GM19240 (cell line): Measurements from ENCODE around the gene KRT81.
"Not testable (repeated sequence)": the region's sequence is repeated elsewhere in the genome, so short reads cannot be mapped to it uniquely, and the experiment has no call there.

Source experiments
- DNase-seq: peaks from one replicate; pipeline ENCODE4 v3.0.0; 2011; ENCODE audit warnings: low spot score; ENCODE audit not compliant: insufficient read length

KRT81 gene

GRCh38 chr12:52318241-52318990, 27.1 kb upstream of the KRT81 start:
- no peak for DNase-seq

DNA sequence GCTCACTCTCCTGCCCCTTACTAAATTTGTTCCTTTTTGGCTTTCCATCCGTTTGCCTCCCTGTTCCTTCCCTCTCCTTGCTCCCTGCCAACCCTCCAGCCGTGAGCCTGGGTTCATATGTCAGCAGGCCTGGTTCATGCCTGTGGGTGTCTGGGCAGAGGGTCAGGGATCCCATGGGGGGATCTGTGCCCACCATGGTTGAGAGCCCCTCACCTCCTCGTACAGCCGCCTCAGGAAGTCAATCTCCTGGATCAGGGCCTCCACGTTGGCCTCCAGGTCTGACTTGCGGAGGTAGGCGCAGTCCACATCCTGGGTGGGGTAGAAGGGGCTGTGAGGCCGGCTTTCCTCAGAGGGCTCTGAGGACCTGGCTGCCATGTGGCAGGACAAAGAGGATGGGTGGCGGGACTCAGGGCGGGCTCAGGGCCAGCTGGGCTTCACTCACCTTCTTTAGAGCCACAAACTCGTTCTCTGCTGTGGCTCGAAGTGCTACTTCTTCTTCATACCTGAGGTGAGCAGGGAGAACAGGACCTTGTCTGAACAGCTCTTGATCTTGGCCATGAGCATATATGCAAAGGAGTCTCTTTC, 26.2 kb upstream of the KRT81 start:
- no peak for DNase-seq

DNA sequence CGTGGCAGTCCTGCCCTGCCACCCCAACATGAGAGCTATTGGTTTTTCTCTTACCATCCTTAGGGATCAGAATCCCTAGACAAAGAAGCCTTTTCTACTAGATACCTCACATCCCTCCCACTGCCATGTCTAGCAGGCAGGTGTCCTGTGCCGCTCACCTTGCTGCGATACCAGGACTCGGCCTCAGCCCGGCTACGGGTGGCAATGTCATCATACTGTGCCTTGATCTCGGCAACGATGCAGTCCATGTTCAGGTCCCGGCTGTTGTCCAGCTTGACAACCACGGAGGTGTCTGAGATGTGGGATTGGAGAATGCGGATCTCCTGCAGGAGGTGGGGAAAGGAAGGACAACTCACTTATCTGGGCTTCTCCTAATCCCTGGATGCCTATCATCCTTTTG, 25.4 kb upstream of the KRT81 start:
- no peak for DNase-seq

DNA sequence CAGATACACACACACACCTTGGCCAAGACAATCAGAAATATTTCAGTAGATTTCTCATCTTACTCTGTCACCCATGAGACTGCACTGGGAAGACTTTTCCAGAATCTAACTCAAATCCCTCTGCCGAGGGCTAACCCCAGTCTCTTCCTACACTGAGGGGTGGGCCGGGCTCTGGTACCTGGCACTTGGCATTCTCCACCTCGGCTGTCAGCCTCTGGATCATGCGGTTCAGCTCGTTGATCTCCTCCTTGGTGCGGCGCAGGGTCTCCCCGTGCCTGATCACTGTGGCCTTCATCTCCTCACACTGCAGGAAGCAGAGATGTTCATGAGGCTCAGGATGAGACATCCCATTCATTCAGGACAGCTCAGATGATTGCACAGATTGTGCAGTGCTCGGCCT, 25.0 kb upstream of the KRT81 start:
- DNase-seq: no peak

- not testable (repeated sequence) for DNase-seq
Measured at GRCh38 chr12:52315721-52316120, 24.4 kb upstream of the KRT81 start.

- no peak for DNase-seq
Measured at GRCh38 chr12:52314511-52314910, 23.2 kb upstream of the KRT81 start.

DNA sequence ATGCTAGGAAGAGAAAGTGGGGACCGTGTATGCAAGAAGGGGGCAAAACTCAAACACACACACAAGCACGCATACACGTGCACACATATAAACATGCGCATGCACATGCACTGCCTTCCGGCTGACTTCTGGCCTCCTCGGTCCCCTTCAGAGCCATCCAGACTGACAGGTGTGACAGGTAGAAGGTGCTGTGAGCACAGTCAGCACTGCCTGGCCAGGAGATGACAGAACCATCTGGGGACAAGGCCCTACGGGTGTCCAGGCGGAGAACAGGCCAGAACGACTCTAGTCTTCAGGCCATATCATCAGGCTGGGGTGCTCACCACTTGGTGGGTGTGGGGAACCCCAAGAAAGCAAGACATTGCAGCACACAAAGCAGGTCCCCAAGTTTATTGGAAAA, 22.6 kb upstream of the KRT81 start:
- DNase-seq: no peak

GRCh38 chr12:52313461-52313860, 22.1 kb upstream of the KRT81 start:
- no peak for DNase-seq

GRCh38 chr12:52312086-52312485, 20.8 kb upstream of the KRT81 start:
- no peak for DNase-seq

DNA sequence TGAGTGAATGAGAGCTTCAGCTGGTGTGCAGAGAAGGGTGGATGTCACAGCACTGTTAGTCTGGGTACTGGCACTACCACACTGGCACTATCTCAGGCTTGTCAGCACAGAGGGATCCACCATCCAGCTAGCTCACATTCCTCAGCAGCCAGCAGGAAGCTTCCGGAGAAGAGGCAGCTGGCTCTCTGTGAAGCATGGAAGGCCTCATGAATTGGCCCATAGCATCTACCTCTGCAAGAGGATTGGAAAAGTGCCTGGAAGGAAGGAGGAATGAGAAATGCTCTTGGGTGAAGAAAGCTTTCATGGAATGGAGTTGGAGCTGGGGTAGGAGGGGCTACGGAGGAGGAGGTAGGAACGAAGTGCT, 19.9 kb upstream of the KRT81 start:
- no peak for DNase-seq

DNA sequence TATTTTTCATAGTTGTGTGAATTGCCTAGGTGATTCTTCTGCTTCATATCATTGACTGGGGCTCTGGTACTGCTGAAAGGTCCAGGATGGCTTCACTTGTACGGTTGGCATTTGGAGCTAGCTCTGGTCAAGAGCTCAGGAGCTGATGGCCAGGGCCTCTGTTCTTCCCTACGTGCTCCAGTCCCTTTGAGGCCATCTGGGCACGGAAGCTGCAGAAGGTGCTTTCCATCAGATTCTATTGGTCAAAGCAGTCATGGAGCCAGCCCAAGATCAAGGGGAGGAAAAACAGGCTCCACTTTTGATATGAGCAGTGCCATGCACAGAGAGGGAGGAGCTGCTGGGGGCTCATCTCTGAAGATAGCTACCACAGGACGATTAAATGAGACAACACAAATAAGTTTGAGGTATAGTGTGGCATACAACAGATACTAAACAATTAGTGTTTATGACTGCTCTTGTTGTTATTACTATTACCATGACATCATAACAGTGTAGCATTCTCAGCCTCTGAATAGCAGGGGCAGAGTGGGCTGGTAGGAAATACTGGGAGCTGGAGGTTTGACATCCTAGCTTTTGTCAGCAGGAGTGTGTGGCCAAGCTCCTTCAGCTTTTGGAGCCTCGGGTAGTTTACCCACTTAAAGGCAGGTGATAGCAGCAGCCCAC, 19.4 kb upstream of the KRT81 start:
- DNase-seq: no peak

DNA sequence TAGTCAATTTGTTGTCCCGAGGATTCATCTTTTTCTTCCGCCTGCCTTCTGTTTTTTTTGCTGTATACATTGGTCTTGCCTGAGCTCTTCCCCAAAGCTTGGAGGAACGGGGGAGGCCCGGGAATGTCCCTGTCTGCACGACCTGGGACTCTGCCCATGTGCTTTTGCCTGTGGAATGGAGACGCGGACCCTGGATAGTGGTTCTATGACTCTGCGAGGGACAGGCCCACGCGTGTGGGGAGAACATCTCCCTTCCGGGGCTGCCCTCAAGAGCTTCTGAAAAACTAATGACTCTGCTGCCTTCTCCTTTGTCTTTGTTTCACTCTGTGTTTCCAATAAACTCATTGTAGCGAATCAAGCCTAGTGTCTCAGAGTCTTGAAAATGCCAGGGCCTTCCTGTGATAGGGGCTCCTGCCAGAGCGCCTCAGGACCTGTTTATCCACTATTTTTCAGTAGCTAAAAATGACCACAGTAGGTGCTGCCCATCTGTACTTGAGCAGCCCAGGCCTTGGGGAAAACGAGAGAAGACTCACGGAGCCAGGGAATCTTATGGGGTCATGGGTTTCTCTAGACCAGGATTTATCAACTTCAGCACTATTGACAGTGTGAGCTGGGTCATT, 17.6 kb upstream of the KRT81 start:
- DNase-seq: no peak

DNA sequence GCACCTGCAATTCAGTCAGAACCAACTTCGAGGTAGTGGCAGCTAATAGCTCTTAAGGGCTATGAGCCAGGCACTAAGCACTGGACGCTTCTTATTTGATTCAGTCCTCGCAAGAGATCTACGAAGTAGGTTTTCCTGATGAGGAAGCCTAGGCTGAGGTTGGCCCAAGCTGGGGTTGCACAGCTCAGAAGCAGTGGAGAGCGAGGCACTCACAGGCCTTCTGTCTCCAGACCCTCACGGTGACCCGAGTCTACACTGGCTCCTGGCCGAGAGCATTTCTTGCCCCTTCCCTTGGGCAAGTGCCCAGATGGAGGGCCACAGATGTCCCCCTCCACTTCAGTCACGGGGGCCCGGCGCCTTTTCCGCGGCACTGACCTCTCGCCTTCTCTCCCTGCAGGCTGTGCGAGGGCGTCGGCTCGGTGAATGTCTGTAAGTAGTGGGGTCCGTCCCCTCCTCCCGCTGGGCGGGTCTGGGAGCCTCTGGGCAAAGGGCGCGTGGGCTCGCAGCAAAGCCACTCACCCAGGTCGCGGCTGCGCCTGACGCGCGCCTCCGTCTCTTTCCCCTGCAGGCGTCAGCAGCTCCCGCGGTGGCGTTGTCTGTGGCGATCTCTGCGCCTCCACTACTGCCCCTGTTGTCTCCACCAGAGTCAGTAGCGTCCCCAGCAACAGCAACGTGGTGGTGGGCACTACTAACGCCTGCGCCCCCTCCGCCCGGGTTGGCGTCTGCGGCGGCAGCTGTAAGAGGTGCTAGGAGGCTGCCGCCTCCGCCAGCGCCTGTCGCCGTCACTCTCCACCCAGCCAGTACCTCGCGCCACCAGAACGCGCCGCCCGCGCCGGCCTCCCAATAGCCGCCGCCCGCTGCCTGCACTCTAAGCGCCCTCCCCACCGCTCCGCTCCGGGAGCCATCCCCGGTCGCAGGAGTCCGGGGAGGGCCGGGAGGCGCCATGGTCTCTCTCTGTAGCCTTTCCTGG, 16.8 kb upstream of the KRT81 start:
- DNase-seq: no peak

DNA sequence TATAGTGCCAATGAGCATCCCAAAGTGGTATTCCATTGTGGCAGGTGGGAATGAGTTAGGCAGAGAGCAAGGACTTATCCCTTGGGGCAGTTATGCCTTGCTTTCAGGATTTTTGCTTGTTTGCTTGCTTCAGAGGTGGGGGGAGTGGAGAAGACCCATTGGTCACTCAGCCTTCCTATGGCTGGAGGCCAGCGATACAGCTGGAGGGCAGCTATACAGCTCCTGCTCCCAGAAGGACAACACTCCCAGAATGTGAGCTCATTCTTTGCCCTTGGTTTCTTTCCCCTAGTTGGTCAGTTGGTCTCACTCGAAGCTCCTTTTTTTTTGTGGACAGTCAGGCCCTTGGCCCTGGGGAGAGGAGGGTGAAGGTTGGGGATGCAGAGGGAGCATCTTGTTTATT, 15.4 kb upstream of the KRT81 start:
- no peak for DNase-seq

DNA sequence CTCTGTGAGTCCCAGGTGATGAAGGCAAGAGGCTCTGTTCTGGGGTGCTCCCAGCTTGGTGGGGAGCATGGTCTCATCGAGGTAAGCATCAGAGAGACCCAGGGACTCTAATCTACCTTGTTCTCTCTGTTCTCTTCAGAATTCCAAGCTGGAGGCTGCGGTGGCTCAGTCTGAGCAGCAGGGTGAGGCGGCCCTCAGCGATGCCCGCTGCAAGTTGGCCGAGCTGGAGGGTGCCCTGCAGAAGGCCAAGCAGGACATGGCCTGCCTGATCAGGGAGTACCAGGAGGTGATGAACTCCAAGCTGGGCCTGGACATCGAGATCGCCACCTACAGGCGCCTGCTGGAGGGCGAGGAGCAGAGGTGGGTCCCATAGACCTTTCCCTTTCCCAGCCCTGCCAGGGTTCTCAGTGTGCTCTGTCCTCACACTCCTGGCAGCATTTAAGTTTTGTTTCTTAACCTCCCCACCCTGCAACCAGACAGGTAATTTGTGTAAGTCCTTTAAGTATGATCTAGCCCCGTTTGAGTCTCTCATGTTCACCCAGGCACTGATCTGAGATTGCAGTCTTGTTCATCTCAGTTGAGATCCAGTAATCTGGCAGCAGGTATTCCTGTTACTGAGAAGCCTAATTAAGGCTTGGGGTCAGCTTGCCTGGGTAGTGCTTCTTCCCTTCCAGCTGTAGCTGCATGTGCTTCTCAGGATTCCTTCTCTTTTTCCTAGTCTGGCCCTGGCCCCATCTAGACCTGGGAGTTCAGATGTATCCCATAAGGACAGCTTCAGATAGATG, 14.8 kb upstream of the KRT81 start:
- DNase-seq: no peak

DNA sequence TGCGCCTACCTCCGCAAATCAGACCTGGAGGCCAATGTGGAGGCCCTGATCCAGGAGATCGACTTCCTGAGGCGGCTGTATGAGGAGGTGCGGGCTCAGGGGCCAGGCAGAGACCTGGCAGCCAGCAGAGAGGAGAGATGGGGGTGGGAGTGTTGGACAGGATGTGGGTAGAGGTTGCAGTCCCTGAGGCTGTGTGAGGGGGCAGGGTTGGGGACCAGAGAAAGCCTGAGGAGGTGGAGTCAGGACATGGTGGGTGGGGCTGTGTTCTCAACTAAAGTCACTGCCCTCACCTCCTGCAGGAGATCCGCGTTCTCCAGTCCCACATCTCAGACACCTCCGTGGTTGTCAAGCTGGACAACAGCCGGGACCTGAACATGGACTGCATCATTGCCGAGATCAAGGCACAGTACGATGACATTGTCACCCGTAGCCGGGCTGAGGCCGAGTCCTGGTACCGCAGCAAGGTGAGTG, 13.6 kb upstream of the KRT81 start:
- DNase-seq: not testable (repeated sequence)

DNA sequence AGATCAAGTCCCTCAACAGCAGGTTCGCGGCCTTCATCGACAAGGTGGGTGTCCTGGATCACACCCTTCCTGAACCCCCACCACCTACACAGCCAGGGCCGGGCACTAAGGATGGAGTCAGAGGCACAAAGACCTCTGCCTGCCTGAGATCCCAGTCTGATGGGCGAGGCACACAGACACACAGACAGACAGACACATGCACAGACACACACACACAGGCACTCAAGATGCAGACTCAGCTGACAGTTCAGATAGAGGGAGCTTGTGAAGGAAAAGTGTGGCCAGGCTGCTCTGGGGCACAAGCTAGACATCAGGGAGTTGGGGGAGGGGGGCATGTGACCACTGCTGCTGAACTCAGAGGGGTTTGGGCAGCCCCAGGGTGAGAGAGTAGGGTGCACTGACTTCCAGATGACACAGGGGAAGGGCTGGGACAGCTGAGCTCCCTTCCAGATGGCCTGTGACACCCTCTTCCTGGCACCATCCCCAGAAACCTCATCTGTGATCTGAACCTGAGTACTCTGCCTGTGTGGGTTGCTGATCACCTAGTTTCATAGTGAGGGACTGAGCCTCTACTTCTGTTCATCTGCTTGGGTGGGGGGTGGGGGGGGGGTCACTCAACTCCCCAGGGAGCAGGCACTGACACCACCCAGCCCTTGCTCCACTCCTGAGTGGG, 11.0 kb upstream of the KRT81 start:
- not testable (repeated sequence) for DNase-seq

DNA sequence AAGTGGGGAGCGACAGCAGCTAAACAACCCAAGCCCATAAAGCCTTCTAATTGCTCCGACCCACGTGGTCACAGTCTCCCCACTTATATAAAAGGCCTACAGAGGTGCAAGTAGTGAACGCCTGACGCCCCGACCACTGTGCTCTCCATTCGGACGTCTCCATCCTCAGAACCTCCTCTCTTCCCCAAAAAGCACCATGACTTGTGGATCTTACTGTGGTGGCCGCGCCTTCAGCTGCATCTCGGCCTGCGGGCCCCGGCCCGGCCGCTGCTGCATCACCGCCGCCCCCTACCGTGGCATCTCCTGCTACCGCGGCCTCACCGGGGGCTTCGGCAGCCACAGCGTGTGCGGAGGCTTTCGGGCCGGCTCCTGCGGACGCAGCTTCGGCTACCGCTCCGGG, 10.4 kb upstream of the KRT81 start:
- not testable (repeated sequence) for DNase-seq

DNA sequence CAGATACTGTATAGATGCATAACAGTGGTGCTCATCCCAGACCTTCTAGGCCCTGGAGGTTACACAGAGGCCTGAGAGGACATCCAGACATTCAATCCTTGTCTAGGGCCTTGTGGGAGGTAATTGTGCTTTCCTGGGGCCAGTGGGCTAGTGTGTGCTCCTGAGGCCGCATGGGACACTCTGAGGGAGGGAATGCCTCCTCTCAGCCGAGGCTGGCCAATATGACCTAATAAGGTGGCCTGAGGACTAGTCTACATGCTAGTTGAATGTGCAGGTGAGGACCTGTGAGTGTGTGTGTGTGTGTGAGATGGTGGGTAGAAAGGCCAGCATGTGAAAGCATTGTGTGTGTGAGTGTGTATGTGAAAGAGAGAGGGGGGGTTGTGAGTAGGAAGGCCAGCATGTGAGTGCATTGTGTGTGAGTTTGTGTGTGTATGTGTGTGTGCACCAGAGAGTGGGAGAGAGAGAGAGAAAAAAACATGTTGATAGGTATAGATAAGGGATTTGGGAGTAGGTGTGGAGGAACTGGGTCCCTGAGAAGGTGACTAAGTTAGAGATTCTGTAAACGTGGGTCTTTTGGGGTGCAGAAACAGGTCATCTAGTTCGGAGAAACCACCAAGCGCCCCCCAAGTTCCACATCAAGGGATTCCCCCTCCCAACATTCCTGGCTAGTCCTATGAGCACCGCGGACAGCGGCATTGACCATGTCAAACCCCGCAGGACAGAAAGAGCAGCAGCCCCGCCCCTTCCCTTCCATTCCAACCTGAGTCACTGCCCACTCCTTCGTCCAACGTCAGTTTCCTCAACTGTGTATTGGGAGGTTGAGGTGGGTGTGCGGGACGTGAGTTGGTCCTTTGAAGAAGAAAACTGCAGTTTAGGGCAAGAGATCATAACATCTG, 9.7 kb upstream of the KRT81 start:
- DNase-seq: no peak
